ENCODE data around the gene ACAP3. TPM values are rescaled to one million over a fixed set of nuclear protein-coding genes. Genes with fewer than 3 reads are reported as not detected.
A peak's percentile ranks its signal among the peaks of the same experiment; 100 is the strongest.

ACAP3 gene
- total RNA-seq, 4 donors from 2014 or later = 98.8 to 189 (median 115) TPM

- intact Hi-C loops (cut with DNase I; ENCODE audit: low total_unique reads) = no loop called here
- no peak for TF ChIP-seq POLR2A (IDR thresholded peaks at IDR 0.05)
- TF ChIP-seq CTCF (IDR thresholded peaks at IDR 0.05) = no peak
- H3K4me3 ChIP-seq (ENCODE audit: low read depth, poor library complexity, severe bottlenecking) = peak within 1 kb of the TSS; percentile 95
- WGBS, 2 donors = 1% methylated on average over 51 of the region's 105 CpGs; no CpG with 5 or more reads in 1 of the 2 donors
- peak; percentile 90 to 98 for DNase-seq (ENCODE audit: low spot score in 2 of 2)
These were observed 34.0 kb downstream of the ACAP3 start, which contains the start of gene UBE2J2 for GRCh38 chr1:1273512-1274298. Gene UBE2J2 (minus strand): TSS chr1:1273854. CDS start chr1:1267992, 5,862 bp downstream.

- peak overlapping the region; percentile 95 for H3K4me3 ChIP-seq (ENCODE audit: low read depth, poor library complexity, severe bottlenecking)
- DNase-seq (ENCODE audit: low spot score in 2 of 2) = no peak
- intact Hi-C loops (cut with DNase I; ENCODE audit: low total_unique reads) = no loop called here
- no peak for TF ChIP-seq CTCF (IDR thresholded peaks at IDR 0.05)
- TF ChIP-seq POLR2A (IDR thresholded peaks at IDR 0.05) = no peak
- 0% methylated on average over 6 to 24 of the region's 31 CpGs for WGBS, 2 donors
These were observed 34.6 kb downstream of the ACAP3 start for GRCh38 chr1:1273209-1273511.

DNA sequence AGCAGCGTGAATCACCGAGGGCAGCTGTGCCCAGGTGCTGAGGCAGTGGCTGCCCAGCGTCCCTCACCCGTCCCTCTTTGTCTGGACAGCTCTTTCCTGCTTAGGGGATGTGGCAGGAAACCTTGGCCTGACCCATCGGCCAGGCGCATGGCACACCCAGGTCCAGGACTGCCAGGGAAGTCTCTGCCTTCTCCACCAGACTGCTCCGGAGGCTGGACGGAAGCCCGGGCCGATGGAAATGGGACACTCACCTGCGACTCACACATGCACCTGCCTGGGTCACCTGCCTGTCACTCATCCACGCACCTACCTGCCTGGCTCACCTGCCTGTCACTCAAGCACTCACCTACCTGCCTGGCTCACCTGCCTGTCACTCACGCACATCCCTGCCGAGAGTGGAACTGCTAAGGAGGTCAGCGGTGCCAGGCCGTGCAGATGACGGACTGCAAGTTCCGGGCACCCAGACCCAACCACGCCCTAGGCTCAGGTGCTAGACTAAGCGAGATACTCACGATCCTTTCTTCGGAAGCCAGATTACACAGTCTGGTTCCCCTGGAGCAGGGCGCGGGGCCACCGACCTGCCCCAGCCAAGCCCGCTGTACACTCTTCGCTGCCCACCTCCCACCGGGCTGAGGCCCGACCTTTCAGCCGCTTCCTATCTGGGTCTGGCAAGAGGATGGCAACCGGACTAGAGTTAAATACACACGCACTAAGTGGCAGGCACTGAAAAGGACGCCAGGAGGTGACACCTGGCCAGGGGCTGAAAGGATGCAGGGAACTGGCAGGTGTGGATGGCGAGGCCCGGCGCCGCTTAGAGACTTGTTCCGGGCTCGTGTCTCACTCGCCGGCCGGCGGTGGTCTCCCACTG, 35.2 kb downstream of the ACAP3 start:
- intact Hi-C loops (cut with DNase I; ENCODE audit: low total_unique reads) = no loop called here
- no peak for DNase-seq (ENCODE audit: low spot score in 2 of 2)
- 25 to 41% methylated on average over 29 to 42 of the region's 43 CpGs for WGBS, 2 donors
- H3K4me3 ChIP-seq (ENCODE audit: low read depth, poor library complexity, severe bottlenecking) = peak overlapping the region; percentile 95
- no peak for TF ChIP-seq POLR2A (IDR thresholded peaks at IDR 0.05)
- no peak for TF ChIP-seq CTCF (IDR thresholded peaks at IDR 0.05)

DNA sequence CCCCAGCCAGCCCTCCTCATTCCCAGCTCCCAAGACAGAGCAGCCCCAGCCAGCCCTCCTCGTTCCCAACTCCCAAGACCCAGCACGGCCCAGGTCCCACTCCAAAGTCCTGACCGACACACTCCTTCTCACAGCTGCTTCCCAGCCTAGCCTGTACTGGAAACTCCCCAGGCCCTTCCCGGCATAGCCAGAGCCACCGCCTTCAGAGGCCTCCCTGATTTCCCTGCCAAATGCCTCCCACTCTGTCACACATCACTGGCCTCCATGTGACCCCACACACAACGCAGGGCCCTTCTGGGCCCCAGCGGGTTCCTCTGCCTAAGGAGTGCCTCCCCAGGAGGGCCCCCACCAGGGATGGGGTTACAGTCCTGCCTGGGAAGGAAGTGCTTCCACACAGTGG, 36.9 kb downstream of the ACAP3 start:
- no peak overlapping the region for H3K4me3 ChIP-seq (ENCODE audit: low read depth, poor library complexity, severe bottlenecking)
- intact Hi-C loops (cut with DNase I; ENCODE audit: low total_unique reads) = no loop called here
- DNase-seq (ENCODE audit: low spot score in 2 of 2) = no peak
- WGBS, 2 donors = 52 to 60% methylated on average over 7 of the region's 7 CpGs
- TF ChIP-seq CTCF (IDR thresholded peaks at IDR 0.05) (no peak), POLR2A (IDR thresholded peaks at IDR 0.05) (no peak)

- intact Hi-C loops (cut with DNase I; ENCODE audit: low total_unique reads) = no loop called here
- 95 to 96% methylated on average over 12 to 13 of the region's 13 CpGs for WGBS, 2 donors
- no peak for DNase-seq (ENCODE audit: low spot score in 2 of 2)
- TF ChIP-seq CTCF (IDR thresholded peaks at IDR 0.05) = no peak
- TF ChIP-seq POLR2A (IDR thresholded peaks at IDR 0.05) = no peak
- H3K4me3 ChIP-seq (ENCODE audit: low read depth, poor library complexity, severe bottlenecking) = no peak overlapping the region
These were observed 39.4 kb downstream of the ACAP3 start for GRCh38 chr1:1268284-1268682.

Measured in lower leg skin (tissue), 4 donors.